ENCODE measurements around the gene CTNNA3. TPM values are rescaled to one million over a fixed set of nuclear protein-coding genes. Genes with fewer than 3 reads are reported as not detected.

The CTNNA3 gene
- total RNA-seq, 6 experiments from 2014 or later: 0.19 to 3.6 (median 1.2) TPM

DNA sequence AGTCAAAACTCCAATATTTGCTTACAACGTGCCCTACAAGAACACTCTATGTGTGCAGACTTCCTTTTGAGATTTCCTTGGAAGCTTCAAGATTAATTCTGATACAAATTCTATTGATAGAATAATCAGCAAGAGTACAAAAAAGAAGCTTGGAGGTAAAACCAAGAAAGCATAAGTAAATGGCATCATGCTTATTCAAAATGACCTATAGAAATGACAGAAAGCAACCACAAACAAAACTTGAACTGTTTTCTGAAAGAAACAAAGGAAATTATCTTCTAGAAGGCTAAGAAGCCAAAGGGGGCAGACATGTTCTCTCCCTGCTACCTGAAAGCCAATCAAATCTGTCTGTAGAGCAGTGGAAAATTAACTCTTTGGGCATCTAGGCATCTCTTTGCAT is 73.0 kb downstream of the CTNNA3 start:
- Histone ChIP-seq H3K27me3 (no peaks in the 10 kb centered on the region), H3K4me1 (no peaks in the 10 kb centered on the region), H3K9me3 (no peaks in the 10 kb centered on the region), H3K36me3 (no peaks in the 10 kb centered on the region), H3K4me3 (no peak overlapping the region), H3K27ac (no peak overlapping the region)
- TF ChIP-seq, protein P1, sequence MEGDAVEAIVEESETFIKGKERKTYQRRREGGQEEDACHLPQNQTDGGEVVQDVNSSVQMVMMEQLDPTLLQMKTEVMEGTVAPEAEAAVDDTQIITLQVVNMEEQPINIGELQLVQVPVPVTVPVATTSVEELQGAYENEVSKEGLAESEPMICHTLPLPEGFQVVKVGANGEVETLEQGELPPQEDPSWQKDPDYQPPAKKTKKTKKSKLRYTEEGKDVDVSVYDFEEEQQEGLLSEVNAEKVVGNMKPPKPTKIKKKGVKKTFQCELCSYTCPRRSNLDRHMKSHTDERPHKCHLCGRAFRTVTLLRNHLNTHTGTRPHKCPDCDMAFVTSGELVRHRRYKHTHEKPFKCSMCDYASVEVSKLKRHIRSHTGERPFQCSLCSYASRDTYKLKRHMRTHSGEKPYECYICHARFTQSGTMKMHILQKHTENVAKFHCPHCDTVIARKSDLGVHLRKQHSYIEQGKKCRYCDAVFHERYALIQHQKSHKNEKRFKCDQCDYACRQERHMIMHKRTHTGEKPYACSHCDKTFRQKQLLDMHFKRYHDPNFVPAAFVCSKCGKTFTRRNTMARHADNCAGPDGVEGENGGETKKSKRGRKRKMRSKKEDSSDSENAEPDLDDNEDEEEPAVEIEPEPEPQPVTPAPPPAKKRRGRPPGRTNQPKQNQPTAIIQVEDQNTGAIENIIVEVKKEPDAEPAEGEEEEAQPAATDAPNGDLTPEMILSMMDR (IDR thresholded peaks at IDR 0.05): no peak
- no peak for TF ChIP-seq POLR2A (IDR thresholded peaks at IDR 0.05)
- WGBS (ENCODE audit: insufficient coverage, low coverage, low lambda C conversion rate, missing lambda C conversion rate): 55% methylated on average over 1 of the region's 1 CpG
- intact Hi-C loops (cut with DNase I): no loop called here
- DNase-seq (no peak), ATAC-seq (no peak)

DNA sequence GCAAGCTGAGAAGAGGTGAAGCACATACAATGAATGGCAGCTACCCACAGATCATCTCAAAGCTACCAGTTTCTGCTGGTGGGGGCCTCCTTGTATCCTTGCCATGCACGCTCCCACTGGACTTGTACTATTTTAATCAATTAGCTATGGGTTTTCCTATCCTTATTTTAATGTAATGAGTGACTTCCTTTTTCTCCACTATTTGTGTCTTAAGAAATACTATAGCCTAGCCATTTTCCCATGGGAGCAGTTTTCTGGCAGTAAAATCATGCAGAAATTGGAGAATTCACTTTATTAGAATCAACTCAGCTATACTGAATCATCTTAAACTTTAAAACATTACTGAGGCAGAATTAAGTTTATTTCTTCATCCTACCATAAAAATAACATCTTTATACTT is 73.5 kb downstream of the CTNNA3 start:
- WGBS (ENCODE audit: insufficient coverage, low coverage, low lambda C conversion rate, missing lambda C conversion rate): no CpG with 5 or more reads among the region's 1 CpG
- TF ChIP-seq, protein P1 (IDR thresholded peaks at IDR 0.05): no peak
- TF ChIP-seq POLR2A (IDR thresholded peaks at IDR 0.05): no peak
- no peaks in the 10 kb centered on the region for H3K9me3 ChIP-seq
- H3K27me3 ChIP-seq: no peaks in the 10 kb centered on the region
- no peak for ATAC-seq
- intact Hi-C loops (cut with DNase I): no loop called here
- H3K27ac ChIP-seq: no peak overlapping the region
- DNase-seq: no peak
- no peaks in the 10 kb centered on the region for H3K36me3 ChIP-seq
- no peaks in the 10 kb centered on the region for H3K4me1 ChIP-seq
- H3K4me3 ChIP-seq: no peak overlapping the region

DNA sequence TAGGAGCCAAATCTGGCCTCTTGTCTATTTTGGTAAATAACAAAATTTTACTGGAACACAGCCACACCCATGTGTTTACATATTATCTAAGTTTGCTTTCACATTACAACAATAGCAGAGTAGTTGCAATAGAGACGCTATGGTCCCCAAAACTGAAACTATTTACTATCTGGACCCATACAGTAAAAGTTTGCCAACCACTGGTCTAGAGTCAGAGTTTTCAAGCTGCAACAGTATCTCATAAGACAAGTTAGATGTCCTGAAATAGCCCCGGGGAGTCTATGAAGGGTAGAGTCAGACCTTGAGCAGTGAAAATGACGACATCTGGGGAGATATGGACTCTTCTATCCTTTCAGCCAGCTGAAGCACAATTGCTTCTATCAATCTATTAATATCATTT is 74.2 kb downstream of the CTNNA3 start:
- DNase-seq (no peak), ATAC-seq (no peak)
- no peaks in the 10 kb centered on the region for H3K4me1 ChIP-seq
- H3K27me3 ChIP-seq: no peaks in the 10 kb centered on the region
- H3K4me3 ChIP-seq: no peak overlapping the region
- no peaks in the 10 kb centered on the region for H3K9me3 ChIP-seq
- intact Hi-C loops (cut with DNase I): no loop called here
- no peak for TF ChIP-seq POLR2A (IDR thresholded peaks at IDR 0.05)
- TF ChIP-seq, protein P1 (IDR thresholded peaks at IDR 0.05): no peak
- H3K36me3 ChIP-seq: no peaks in the 10 kb centered on the region
- 42% methylated on average over 3 of the region's 3 CpGs for WGBS (ENCODE audit: insufficient coverage, low coverage, low lambda C conversion rate, missing lambda C conversion rate)
- no peak overlapping the region for H3K27ac ChIP-seq

DNA sequence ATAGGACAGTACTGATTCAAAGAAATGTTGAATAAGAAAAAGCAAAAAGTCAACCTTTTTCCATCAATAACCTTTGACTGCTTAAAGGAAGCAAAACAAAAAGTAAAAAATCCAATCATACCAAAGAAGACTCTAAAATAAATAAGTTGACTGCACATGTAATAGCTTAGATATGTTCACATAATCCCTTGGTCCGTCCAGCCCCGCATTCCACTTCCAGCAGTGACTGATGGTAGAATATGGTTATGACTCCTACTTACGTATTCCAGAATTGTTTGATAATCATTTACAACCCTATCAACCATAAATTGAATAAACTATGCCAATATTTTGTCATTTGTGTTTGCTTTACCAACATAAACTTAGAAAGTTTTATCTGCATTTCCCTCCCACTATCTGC is 77.9 kb downstream of the CTNNA3 start:
- ATAC-seq: no peak
- no peaks in the 10 kb centered on the region for H3K36me3 ChIP-seq
- WGBS (ENCODE audit: insufficient coverage, low coverage, low lambda C conversion rate, missing lambda C conversion rate): 81% methylated on average over 3 of the region's 3 CpGs

More for the DNA sequence above, 77.9 kb downstream of the CTNNA3 start:
- intact Hi-C loops (cut with DNase I): no loop called here
- Histone ChIP-seq H3K27ac (no peak overlapping the region), H3K4me1 (no peaks in the 10 kb centered on the region), H3K9me3 (no peaks in the 10 kb centered on the region), H3K27me3 (no peaks in the 10 kb centered on the region), H3K4me3 (no peak overlapping the region)
- no peak for DNase-seq
- TF ChIP-seq, protein P1 (IDR thresholded peaks at IDR 0.05): no peak
- no peak for TF ChIP-seq POLR2A (IDR thresholded peaks at IDR 0.05)

Data from right lobe of liver (tissue), 6 donors.